Fibroblast of lung (primary cell): ENCODE measurements around the gene THY1. TPM values are rescaled to one million over a fixed set of nuclear protein-coding genes. Genes with fewer than 3 reads are reported as not detected.
A peak's percentile ranks its signal among the peaks of the same experiment; 100 is the strongest.

Source experiments
- DNase-seq, 2 donors: peaks; one replicate each; pipeline versions ENCODE4 v3.0.0 to v3.0.0-alpha.2; 2010; ENCODE audit warnings: low read depth in 2 of 2
- H2AFZ ChIP-seq: 2 replicates; pipeline ENCODE4 v1.5.1; 2012; ENCODE audit warnings: low read length, control low read depth, inconsistent platforms
- H3K27ac ChIP-seq: 2 replicates; pipeline ENCODE4 v1.5.1; 2011; ENCODE audit warnings: low read length, control low read depth; ENCODE audit not compliant: insufficient read depth
- H3K27me3 ChIP-seq: 2 replicates; pipeline ENCODE4 v1.5.1; 2011; ENCODE audit warnings: mild to moderate bottlenecking, low read length; ENCODE audit not compliant: control insufficient read depth, insufficient read depth
- H3K36me3 ChIP-seq: 2 replicates; pipeline ENCODE4 v1.5.1; 2011; ENCODE audit warnings: low read length; ENCODE audit not compliant: control insufficient read depth, insufficient read depth
- H3K4me1 ChIP-seq: 2 replicates; pipeline ENCODE4 v1.5.1; 2011; ENCODE audit warnings: low read length; ENCODE audit not compliant: control insufficient read depth, insufficient read depth; ENCODE audit errors: extremely low read depth
- H3K4me2 ChIP-seq: 2 replicates; pipeline ENCODE4 v1.5.1; 2011; ENCODE audit warnings: low read length, control low read depth; ENCODE audit not compliant: insufficient read depth; ENCODE audit errors: extremely low read depth
- H3K4me3 ChIP-seq, 4 experiments: fragments of 200-600 bp in 1 of 4; sonication (generic) in 1 of 4; replicated peaks in 1 of 4; 2 replicates each; pipeline ENCODE4 v1.5.1; 2011 to 2016; ENCODE audit warnings: low read length in 4 of 4, low read depth in 3 of 4, mild to moderate bottlenecking in 3 of 4, control low read depth in 2 of 4, inconsistent platforms in 1 of 4, mixed read lengths in 1 of 4; ENCODE audit not compliant: insufficient read depth in 1 of 4; ENCODE audit errors: control extremely low read depth in 1 of 4
- H3K79me2 ChIP-seq: 2 replicates; pipeline ENCODE4 v1.5.1; 2012; ENCODE audit warnings: mild to moderate bottlenecking, low read length, inconsistent platforms; ENCODE audit not compliant: control insufficient read depth, insufficient read depth
- H3K9ac ChIP-seq: 2 replicates; pipeline ENCODE4 v1.5.1; 2011; ENCODE audit warnings: mild to moderate bottlenecking, low read length, control low read depth; ENCODE audit not compliant: insufficient read depth
- H3K9me3 ChIP-seq: 2 replicates; pipeline ENCODE4 v1.5.1; 2012; ENCODE audit warnings: low read depth, low read length; ENCODE audit not compliant: control insufficient read depth, insufficient read depth
- H4K20me1 ChIP-seq: 2 replicates; pipeline ENCODE4 v1.5.1; 2011; ENCODE audit warnings: low read length; ENCODE audit not compliant: control insufficient read depth, insufficient read depth; ENCODE audit errors: extremely low read depth
- EZH2 ChIP-seq: IDR thresholded peaks from 2 replicates; pipeline ENCODE4 v1.5.1; 2012; ENCODE audit warnings: low read length, control low read depth, mild to moderate bottlenecking; ENCODE audit errors: missing control alignments
- polyA plus RNA-seq, 2 donors: library from polyadenylated mRNA; depleted of rRNA in 1 of 2; stranded (reverse) in 1 of 2; unstranded in 1 of 2; fragments of >200 nt; gene quantifications; 2 replicates each; pipeline ENCODE4 v1.2.1, GENCODE V29; 2011 to 2012; ENCODE audit warnings: missing spikeins in 1 of 2
- total RNA-seq: library from RNA; depleted of rRNA; stranded (reverse); fragments of >200 nt; gene quantifications from 2 replicates; pipeline ENCODE4 v1.2.1, GENCODE V29; 2014
- TF ChIP-seq, protein P1 (sequence below), 2 donors: IDR thresholded peaks in 1 of 2; conservative IDR thresholded peaks in 1 of 2; 1 replicate in 1 of 2; 2 replicates in 1 of 2; pipeline ENCODE4 v1.5.1; 2011 to 2012; ENCODE audit warnings: low read length in 2 of 2, control low read depth in 1 of 2, inconsistent platforms in 1 of 2, low read depth in 1 of 2, mild to moderate bottlenecking in 1 of 2

THY1 gene
- total and polyA plus RNA-seq, 2 donors (not counting 1 experiment from before 2014, with no cell fraction given), result 292 to 824 TPM

DNA sequence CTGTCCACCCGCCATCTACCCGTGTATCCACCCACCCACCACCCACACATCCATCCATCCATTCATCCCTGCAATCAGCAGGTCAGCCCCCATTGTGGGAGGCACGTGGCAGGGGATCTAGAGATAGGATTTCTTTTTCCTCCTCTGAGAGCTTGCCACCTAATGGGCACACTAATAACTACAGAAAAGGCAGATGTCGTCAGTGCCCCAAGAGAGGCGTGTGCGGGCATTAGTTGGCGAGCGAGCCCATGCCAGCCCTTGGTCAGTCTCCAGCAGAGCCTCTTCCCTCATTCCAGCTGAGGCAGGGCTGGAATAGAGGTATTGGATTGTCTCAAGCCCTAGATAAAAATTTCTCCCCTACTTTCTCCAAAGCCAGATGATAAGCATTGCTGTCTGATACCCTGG, 51.2 kb downstream of the THY1 start:
- TF ChIP-seq EZH2, result no peak
- TF ChIP-seq, protein P1, sequence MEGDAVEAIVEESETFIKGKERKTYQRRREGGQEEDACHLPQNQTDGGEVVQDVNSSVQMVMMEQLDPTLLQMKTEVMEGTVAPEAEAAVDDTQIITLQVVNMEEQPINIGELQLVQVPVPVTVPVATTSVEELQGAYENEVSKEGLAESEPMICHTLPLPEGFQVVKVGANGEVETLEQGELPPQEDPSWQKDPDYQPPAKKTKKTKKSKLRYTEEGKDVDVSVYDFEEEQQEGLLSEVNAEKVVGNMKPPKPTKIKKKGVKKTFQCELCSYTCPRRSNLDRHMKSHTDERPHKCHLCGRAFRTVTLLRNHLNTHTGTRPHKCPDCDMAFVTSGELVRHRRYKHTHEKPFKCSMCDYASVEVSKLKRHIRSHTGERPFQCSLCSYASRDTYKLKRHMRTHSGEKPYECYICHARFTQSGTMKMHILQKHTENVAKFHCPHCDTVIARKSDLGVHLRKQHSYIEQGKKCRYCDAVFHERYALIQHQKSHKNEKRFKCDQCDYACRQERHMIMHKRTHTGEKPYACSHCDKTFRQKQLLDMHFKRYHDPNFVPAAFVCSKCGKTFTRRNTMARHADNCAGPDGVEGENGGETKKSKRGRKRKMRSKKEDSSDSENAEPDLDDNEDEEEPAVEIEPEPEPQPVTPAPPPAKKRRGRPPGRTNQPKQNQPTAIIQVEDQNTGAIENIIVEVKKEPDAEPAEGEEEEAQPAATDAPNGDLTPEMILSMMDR (conservative IDR thresholded peaks at IDR 0.05 in 1 of 2, IDR thresholded peaks at IDR 0.05 in 1 of 2; ENCODE audit: low read depth in 1 of 2, low read length in 2 of 2), result no peak
- H3K36me3 ChIP-seq, result no peaks in the 10 kb centered on the region
- peaks cover 40% of the 10 kb centered on the region for H3K4me1 ChIP-seq
- H3K27me3 ChIP-seq, result peaks cover 5% of the 10 kb centered on the region
- H3K4me2 ChIP-seq, result no peak overlapping the region
- H3K9ac ChIP-seq, result no peak overlapping the region
- H3K79me2 ChIP-seq, result no peaks in the 10 kb centered on the region
- DNase-seq, result peak in 1 of 2 donors; percentile 19
- H2AFZ ChIP-seq, result no peak overlapping the region
- H3K27ac ChIP-seq, result no peak overlapping the region
- no peaks in the 10 kb centered on the region for H4K20me1 ChIP-seq
- H3K9me3 ChIP-seq, result no peaks in the 10 kb centered on the region
- no peak overlapping the region for H3K4me3 ChIP-seq

DNA sequence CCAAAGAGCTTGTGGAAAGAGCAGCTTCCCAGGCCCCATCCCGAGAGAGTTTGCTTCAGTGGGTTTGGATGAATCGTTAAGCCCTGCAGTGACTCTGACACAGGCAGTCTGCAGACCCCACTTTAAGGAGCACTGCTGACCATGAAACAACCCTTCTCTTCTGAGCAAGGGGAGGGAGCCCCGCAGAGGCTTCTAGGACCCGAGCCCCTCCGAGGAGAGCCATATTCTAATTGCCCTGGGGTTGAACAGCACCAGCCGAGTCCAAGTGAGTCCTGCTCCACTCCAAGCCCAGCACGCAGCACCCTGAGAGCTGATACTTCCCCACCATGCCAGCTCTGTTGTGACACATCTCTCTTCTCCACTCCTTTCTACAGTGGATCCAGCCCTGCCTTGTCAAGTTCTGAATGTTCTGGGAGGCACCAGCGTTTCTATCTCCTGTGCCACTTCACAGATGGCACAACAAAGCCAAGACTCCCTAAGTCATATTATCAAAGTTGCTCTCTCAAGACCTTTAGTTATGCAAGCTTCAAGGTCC, 51.8 kb downstream of the THY1 start:
- no peaks in the 10 kb centered on the region for H4K20me1 ChIP-seq
- peaks cover 34% of the 10 kb centered on the region for H3K4me1 ChIP-seq
- no peak overlapping the region for H3K9ac ChIP-seq
- H3K79me2 ChIP-seq, result no peaks in the 10 kb centered on the region
- no peak overlapping the region for H2AFZ ChIP-seq
- H3K27me3 ChIP-seq, result peaks cover 5% of the 10 kb centered on the region
- H3K36me3 ChIP-seq, result no peaks in the 10 kb centered on the region
- no peaks in the 10 kb centered on the region for H3K9me3 ChIP-seq
- TF ChIP-seq EZH2, result no peak
- TF ChIP-seq, protein P1 (conservative IDR thresholded peaks at IDR 0.05 in 1 of 2, IDR thresholded peaks at IDR 0.05 in 1 of 2; ENCODE audit: low read depth in 1 of 2, low read length in 2 of 2), result no peak
- no peak overlapping the region for H3K4me2 ChIP-seq
- no peak overlapping the region for H3K4me3 ChIP-seq
- no peak for DNase-seq
- H3K27ac ChIP-seq, result no peak overlapping the region

DNA sequence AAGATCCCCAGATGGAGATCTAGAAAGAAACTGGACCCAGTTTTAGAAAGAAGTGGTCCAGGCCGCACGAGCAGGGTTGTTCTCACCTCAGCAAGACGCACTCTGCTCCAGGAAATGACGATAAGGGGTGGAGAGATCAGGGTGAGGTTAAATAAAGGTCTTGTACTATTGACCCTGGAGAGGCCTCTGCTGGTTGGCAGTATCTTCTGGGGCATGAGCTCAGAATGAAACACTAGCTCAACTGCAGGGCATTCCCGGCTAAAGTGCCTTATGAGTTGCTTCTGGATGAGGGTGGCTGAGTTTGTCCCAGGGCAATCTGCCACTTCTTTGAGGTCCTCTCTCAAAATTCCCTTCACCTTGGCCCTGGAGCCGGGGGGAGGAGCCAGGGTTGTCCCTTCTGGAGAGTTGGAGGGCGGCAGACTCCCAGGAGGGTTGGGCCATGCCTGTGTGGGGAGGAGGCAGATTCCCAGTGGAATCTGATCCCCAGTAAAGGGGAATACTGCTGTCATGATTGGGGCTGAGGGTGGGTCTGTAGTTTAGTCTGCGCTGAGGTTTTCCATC, 52.4 kb downstream of the THY1 start:
- H2AFZ ChIP-seq, result no peak overlapping the region
- no peak overlapping the region for H3K27ac ChIP-seq
- H3K4me2 ChIP-seq, result no peak overlapping the region
- H3K9me3 ChIP-seq, result no peaks in the 10 kb centered on the region
- H3K9ac ChIP-seq, result no peak overlapping the region
- H3K36me3 ChIP-seq, result no peaks in the 10 kb centered on the region
- no peak overlapping the region for H3K4me3 ChIP-seq
- H3K79me2 ChIP-seq, result no peaks in the 10 kb centered on the region
- TF ChIP-seq, protein P1 (conservative IDR thresholded peaks at IDR 0.05 in 1 of 2, IDR thresholded peaks at IDR 0.05 in 1 of 2; ENCODE audit: low read depth in 1 of 2, low read length in 2 of 2), result no peak
- TF ChIP-seq EZH2, result no peak
- H4K20me1 ChIP-seq, result no peaks in the 10 kb centered on the region
- peaks cover 29% of the 10 kb centered on the region for H3K4me1 ChIP-seq
- no peak for DNase-seq
- H3K27me3 ChIP-seq, result peaks cover 5% of the 10 kb centered on the region
